MCF 10A (cell line): Measurements from ENCODE around the gene IL13RA1. TPM values are rescaled to one million over a fixed set of nuclear protein-coding genes. Genes with fewer than 3 reads are reported as not detected.
A peak's percentile ranks its signal among the peaks of the same experiment; 100 is the strongest.
"Not testable (repeated sequence)": the region's sequence is repeated elsewhere in the genome, so short reads cannot be mapped to it uniquely, and the experiment has no call there.

Source experiments
- BruUV-seq: library from RNA; stranded (reverse); fragments of 400-500 nt; replicated peaks from 2 replicates; lab custom pipeline; 2021; lab: Mats Ljungman, UMichigan
- CTCF ChIA-PET: fragments of 300-600 bp; sonication (Branson Sonifier 250); formaldehyde crosslinking; extraction: SDS; loops from one replicate; lab custom pipeline; 2021; ENCODE audit warnings: antibody characterized with exemption, inconsistent platforms; lab: Yijun Ruan, JAX
- POLR2A ChIA-PET: fragments of 300-600, 350-650 bp; sonication (Branson Sonifier 250); formaldehyde crosslinking; extraction: SDS; loops from one replicate; lab custom pipeline; 2020; ENCODE audit warnings: antibody characterized with exemption, inconsistent platforms; lab: Yijun Ruan, JAX
- DNase-seq: peaks from one replicate; pipeline ENCODE4 v3.0.0-alpha.2; 2018; ENCODE audit not compliant: unreplicated experiment
- H3K27ac Mint-ChIP-seq: one replicate; pipeline ENCODE4 v1.8.0; 2022; ENCODE audit warnings: mild to moderate bottlenecking, low read depth, mixed read lengths; ENCODE audit not compliant: unreplicated experiment
- H3K27me3 Mint-ChIP-seq: one replicate; pipeline ENCODE4 v1.8.0; 2022; ENCODE audit warnings: mixed read lengths; ENCODE audit not compliant: insufficient read depth, unreplicated experiment
- H3K36me3 Mint-ChIP-seq: one replicate; pipeline ENCODE4 v1.8.0; 2022; ENCODE audit warnings: mild to moderate bottlenecking, moderate library complexity, mixed read lengths; ENCODE audit not compliant: insufficient read depth, unreplicated experiment
- H3K4me1 Mint-ChIP-seq: one replicate; pipeline ENCODE4 v1.8.0; 2022; ENCODE audit warnings: mixed read lengths; ENCODE audit not compliant: insufficient read depth, unreplicated experiment
- H3K4me3 Mint-ChIP-seq: one replicate; pipeline ENCODE4 v1.8.0; 2022; ENCODE audit warnings: mild to moderate bottlenecking, moderate library complexity, mixed read lengths; ENCODE audit not compliant: unreplicated experiment
- H3K9me3 Mint-ChIP-seq: one replicate; pipeline ENCODE4 v1.8.0; 2022; ENCODE audit warnings: mixed read lengths; ENCODE audit not compliant: unreplicated experiment
- intact Hi-C: fragments of 100-400 bp; cut with micrococcal nuclease; formaldehyde crosslinking; loops from 2 replicates; pipeline ENCODE4 v1.14.1; 2022
- total RNA-seq: library from RNA; stranded (reverse); gene quantifications from 2 replicates; pipeline ENCODE4 v1.2.3, GENCODE V29; 2022
- TF ChIP-seq, protein P1 (sequence below): fragments of 200-600 bp; IDR thresholded peaks from one replicate; pipeline ENCODE4 v1.8.0; 2022; ENCODE audit warnings: antibody characterized with exemption, mild to moderate bottlenecking; ENCODE audit not compliant: unreplicated experiment

The IL13RA1 gene
- total RNA-seq, 1 experiment from 2014 or later, result 27.4 TPM

DNA sequence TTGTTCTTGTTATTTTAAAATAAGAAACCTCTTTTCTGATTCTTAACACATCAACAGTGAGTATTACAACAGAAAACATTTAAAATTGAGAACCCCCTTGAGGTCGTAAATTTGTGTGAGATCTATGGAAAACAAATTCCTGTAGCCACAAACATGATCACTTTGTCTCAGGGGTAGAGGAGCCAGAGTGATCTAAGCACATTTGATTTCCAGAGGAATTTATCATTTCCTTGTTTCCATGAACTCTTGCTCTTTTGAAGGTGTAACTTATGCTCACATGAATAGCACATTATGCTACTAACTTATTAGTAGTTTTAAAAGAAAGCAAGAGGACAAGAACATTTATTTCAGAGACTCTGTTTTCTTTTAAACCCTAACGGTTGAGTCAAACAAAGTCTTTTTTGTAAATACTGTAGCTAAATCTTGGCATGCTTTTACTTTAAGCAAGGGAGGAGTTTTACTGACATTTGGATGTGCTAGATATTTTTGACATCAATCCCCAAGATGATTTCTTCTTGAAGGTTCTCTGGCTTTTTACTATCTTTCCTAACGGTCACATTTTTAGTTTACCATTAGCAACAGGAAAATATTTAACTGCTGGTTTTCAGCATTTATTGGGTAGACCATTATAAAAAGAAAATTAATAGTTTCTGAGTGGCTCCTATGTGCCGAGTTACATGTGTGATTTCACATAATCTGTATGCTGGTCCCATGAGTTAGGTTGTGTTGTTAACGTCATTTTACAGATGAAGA lies 68.3 kb downstream of the IL13RA1 start:
- ChIA-PET POLR2A (no interaction called here), CTCF (interaction anchor here (1.1 to 2.8 kb wide), 3 partner anchors 14 to 168 kb away, joined by 3 to 11 read pairs (median 6); no protein-coding TSS in a partner anchor)
- H3K27me3 Mint-ChIP-seq, result peaks cover 18% of the 10 kb centered on the region
- no TSS peak for BruUV-seq
- no peak overlapping the region for H3K4me3 Mint-ChIP-seq
- no peaks in the 10 kb centered on the region for H3K4me1 Mint-ChIP-seq
- H3K27ac Mint-ChIP-seq, result no peak overlapping the region
- intact Hi-C loops, result no loop called here
- H3K36me3 Mint-ChIP-seq, result peaks cover 9% of the 10 kb centered on the region
- DNase-seq, result no peak
- TF ChIP-seq, protein P1, sequence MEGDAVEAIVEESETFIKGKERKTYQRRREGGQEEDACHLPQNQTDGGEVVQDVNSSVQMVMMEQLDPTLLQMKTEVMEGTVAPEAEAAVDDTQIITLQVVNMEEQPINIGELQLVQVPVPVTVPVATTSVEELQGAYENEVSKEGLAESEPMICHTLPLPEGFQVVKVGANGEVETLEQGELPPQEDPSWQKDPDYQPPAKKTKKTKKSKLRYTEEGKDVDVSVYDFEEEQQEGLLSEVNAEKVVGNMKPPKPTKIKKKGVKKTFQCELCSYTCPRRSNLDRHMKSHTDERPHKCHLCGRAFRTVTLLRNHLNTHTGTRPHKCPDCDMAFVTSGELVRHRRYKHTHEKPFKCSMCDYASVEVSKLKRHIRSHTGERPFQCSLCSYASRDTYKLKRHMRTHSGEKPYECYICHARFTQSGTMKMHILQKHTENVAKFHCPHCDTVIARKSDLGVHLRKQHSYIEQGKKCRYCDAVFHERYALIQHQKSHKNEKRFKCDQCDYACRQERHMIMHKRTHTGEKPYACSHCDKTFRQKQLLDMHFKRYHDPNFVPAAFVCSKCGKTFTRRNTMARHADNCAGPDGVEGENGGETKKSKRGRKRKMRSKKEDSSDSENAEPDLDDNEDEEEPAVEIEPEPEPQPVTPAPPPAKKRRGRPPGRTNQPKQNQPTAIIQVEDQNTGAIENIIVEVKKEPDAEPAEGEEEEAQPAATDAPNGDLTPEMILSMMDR, result no peak
- no peaks in the 10 kb centered on the region for H3K9me3 Mint-ChIP-seq

DNA sequence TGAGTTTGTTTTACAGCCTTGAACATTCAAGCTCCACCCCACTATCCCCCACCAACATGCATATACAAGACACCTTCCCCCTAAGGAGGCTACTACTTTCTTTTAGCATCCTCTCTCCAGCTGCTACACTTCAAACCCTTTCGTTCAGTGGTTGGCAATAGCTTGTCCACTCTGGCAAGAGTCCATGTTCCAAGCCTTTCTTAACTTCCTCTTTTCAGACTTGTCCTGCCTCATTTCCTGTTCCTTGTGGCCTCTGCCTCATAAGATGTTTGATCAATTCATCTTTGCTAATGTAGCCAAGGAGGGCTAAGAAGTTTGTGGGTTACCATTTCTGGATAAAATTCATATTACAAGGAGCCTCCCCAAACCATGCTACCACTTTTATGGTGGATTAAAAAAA lies 75.5 kb downstream of the IL13RA1 start:
- POLR2A ChIA-PET, result interaction anchor here (0.7 kb wide), 1 partner anchor 141 kb away, joined by 3 read pairs; no protein-coding TSS in a partner anchor
- H3K27me3 Mint-ChIP-seq, result peaks cover 26% of the 10 kb centered on the region
- H3K9me3 Mint-ChIP-seq, result peaks cover 7% of the 10 kb centered on the region
- peak; percentile 18 for DNase-seq
- intact Hi-C loops, result no loop called here
- H3K36me3 Mint-ChIP-seq, result no peaks in the 10 kb centered on the region
- TF ChIP-seq, protein P1, result no peak
- no peaks in the 10 kb centered on the region for H3K4me1 Mint-ChIP-seq
- CTCF ChIA-PET, result interaction anchor here (0.6 to 2.0 kb wide), 5 partner anchors 47 to 176 kb away, joined by 3 to 11 read pairs (median 4); no protein-coding TSS in a partner anchor
- H3K4me3 Mint-ChIP-seq, result no peak overlapping the region
- H3K27ac Mint-ChIP-seq, result no peak overlapping the region
- BruUV-seq, result no TSS peak

DNA sequence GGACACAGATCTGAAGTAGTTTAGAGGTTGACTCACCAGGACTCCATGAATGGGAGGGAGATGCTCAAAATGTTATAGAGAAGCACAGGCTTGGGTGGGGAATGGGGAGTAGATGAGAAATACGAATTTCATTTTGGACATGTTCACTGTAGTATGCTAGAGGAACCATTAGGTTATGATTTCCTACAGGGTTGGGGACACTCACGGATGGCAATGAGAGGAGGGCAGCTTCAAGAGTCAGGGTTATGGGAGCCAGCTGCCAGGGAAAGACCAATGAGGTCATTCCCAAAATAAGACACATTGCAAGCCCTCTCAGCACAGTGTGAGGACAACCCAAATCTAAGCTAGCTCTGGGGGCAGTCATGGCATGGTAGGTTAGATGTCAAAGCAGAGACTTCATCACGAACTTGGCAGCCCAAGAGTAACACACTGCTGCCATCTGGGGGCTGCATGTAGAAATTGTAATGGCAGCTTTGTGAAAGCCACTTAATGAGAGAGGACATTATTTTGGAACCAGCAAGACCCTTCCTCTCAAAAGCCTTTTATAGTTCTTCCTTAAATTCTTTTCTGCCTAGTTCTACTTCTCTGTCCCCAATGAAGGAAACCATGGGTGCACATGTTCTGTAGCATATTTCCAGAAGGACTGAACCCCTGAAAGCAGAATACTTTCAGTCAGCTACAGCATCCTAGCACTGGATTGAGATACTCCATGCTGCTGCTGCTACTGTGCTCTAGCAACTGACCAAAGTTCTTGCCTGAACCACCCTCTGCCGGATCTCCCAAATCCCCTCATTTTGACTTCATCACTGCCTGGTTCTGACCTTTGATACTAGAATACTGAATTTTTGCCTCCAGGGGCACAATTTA lies 80.0 kb downstream of the IL13RA1 start:
- ChIA-PET CTCF (interaction anchor here (0.5 to 5.8 kb wide), 24 partner anchors 9 to 259 kb away, joined by 3 to 75 read pairs (median 4); partner anchors contain the start of gene ZCCHC12), POLR2A (no interaction called here)
- peaks cover 7% of the 10 kb centered on the region for H3K9me3 Mint-ChIP-seq
- BruUV-seq, result no TSS peak
- no peak overlapping the region for H3K4me3 Mint-ChIP-seq
- no peak overlapping the region for H3K27ac Mint-ChIP-seq
- peak; percentile 63 for DNase-seq
- TF ChIP-seq, protein P1, result peak; percentile 76
- H3K4me1 Mint-ChIP-seq, result no peaks in the 10 kb centered on the region
- intact Hi-C loops, result loop anchor here (1.0 kb wide), 5 partner anchors 163 to 348 kb away; no protein-coding TSS in a partner anchor
- peaks cover 48% of the 10 kb centered on the region for H3K27me3 Mint-ChIP-seq
- H3K36me3 Mint-ChIP-seq, result no peaks in the 10 kb centered on the region

DNA sequence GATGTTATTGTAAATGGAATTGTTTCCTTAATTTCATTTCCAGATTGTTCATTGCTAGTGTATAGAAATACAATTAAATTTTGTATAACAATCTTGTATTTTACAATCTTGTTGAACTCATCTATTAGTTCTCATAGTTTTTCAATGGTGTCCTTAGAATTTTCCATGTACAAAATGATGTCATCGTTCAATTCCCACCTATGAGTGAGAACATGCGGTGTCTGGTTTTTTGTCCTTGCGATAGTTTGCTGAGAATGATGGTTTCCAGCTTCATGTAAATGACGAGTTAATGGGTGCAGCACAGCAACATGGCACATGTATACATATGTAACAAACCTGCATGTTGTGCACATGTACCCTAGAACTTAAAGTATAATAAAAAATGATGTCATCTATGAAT lies 89.9 kb downstream of the IL13RA1 start:
- H3K27ac Mint-ChIP-seq, H3K36me3 Mint-ChIP-seq, H3K4me1 Mint-ChIP-seq, H3K9me3 Mint-ChIP-seq, H3K4me3 Mint-ChIP-seq, BruUV-seq, DNase-seq, POLR2A ChIA-PET, intact Hi-C loops: not testable (repeated sequence)
- peaks cover 29% of the 10 kb centered on the region for H3K27me3 Mint-ChIP-seq
- CTCF ChIA-PET, result interaction anchor here (0.8 kb wide), 1 partner anchor 190 kb away, joined by 4 read pairs; no protein-coding TSS in a partner anchor
